Stimulated activated CD4-positive, alpha-beta T cell treated with anti-CD3 and anti-CD28 coated beads, Interleukin-15, amount 100 ng/mL, for 48 hours (primary cell): ENCODE measurements around the gene TCF12.

Experiments
- DNase-seq, 2 donors: peaks; one replicate each; pipeline ENCODE4 v3.0.0-alpha.2; 2020; ENCODE audit warnings: low read depth in 2 of 2

TCF12 gene

GRCh38 chr15:57337868-57338411 lies 419.5 kb downstream of the TCF12 start:
- DNase-seq, result no peak

- DNase-seq, result no peak
These were observed 420.9 kb downstream of the TCF12 start for GRCh38 chr15:57339321-57339720.
